Liver (tissue), 3 donors: ENCODE measurements around the gene ITM2C.

Experiments used
- ATF3 ChIP-seq: IDR thresholded peaks from 2 replicates; pipeline ENCODE4 v1.6.1; 2016; ENCODE audit warnings: antibody characterized with exemption
- CTCF ChIP-seq: fragments of 150-350 bp; IDR thresholded peaks from 2 replicates; pipeline ENCODE4 v1.5.1; 2017; ENCODE audit warnings: improper control_type of control experiment, low read depth, low read length; ENCODE audit not compliant: missing input control
- EGR1 ChIP-seq, 2 donors: IDR thresholded peaks; 2 replicates each; pipeline ENCODE4 v1.6.1; 2016 to 2018; ENCODE audit warnings: antibody characterized with exemption in 2 of 2, low read depth in 2 of 2
- GABPA ChIP-seq, 2 donors: IDR thresholded peaks in 1 of 2; conservative IDR thresholded peaks in 1 of 2; 2 replicates each; pipeline ENCODE4 v1.6.1; 2016; ENCODE audit warnings: antibody characterized with exemption in 2 of 2, mild to moderate bottlenecking in 1 of 2, moderate library complexity in 1 of 2
- JUND ChIP-seq, 2 donors: IDR thresholded peaks; 2 replicates each; pipeline ENCODE4 v1.6.1; 2016; ENCODE audit warnings: antibody characterized with exemption in 2 of 2
- MAX ChIP-seq: IDR thresholded peaks from 2 replicates; pipeline ENCODE4 v1.6.1; 2016; ENCODE audit warnings: antibody characterized with exemption
- NR2F2 ChIP-seq: IDR thresholded peaks from 2 replicates; pipeline ENCODE4 v1.6.1; 2016; ENCODE audit warnings: antibody characterized with exemption
- RAD21 ChIP-seq, 2 donors: IDR thresholded peaks; 2 replicates each; pipeline ENCODE4 v1.6.1; 2016; ENCODE audit warnings: antibody characterized with exemption in 2 of 2, mild to moderate bottlenecking in 2 of 2
- REST ChIP-seq: IDR thresholded peaks from 2 replicates; pipeline ENCODE4 v1.6.1; 2016; ENCODE audit warnings: antibody characterized with exemption, mild to moderate bottlenecking
- SP1 ChIP-seq: IDR thresholded peaks from 2 replicates; pipeline ENCODE4 v1.6.1; 2018; ENCODE audit warnings: antibody characterized with exemption, mild to moderate bottlenecking
- TAF1 ChIP-seq: conservative IDR thresholded peaks from 2 replicates; pipeline ENCODE4 v1.6.1; 2016; ENCODE audit warnings: antibody characterized with exemption, mild to moderate bottlenecking
- ZBTB33 ChIP-seq: IDR thresholded peaks from 2 replicates; pipeline ENCODE4 v1.6.1; 2016; ENCODE audit warnings: antibody characterized with exemption
- donor health status: healthy.
- donor health status: healthy.

GRCh38 chr2:230895536-230896345, 31.0 kb downstream of the ITM2C start:
- TF ChIP-seq JUND (IDR thresholded peaks at IDR 0.05): no peak
- no peak for TF ChIP-seq EGR1 (IDR thresholded peaks at IDR 0.05; ENCODE audit: low read depth in 2 of 2)
- no peak for TF ChIP-seq REST
- no peak for TF ChIP-seq CTCF
- TF ChIP-seq ATF3: no peak
- TF ChIP-seq MAX: no peak
- TF ChIP-seq SP1: no peak
- TF ChIP-seq NR2F2: no peak
- TF ChIP-seq TAF1: no peak
- no peak for TF ChIP-seq RAD21 (IDR thresholded peaks at IDR 0.05)
- no peak for TF ChIP-seq ZBTB33
- TF ChIP-seq GABPA (IDR thresholded peaks at IDR 0.05 in 1 of 2, conservative IDR thresholded peaks at IDR 0.05 in 1 of 2): no peak
